PC-9 (cell line): ENCODE data around the gene NRG2. TPM values are rescaled to one million over a fixed set of nuclear protein-coding genes. Genes with fewer than 3 reads are reported as not detected.

Experiments used
- BruUV-seq: library from RNA; stranded (reverse); fragments of 400-500 nt; replicated peaks from 2 replicates; lab custom pipeline; 2021; lab: Mats Ljungman, UMichigan
- CTCF ChIA-PET: fragments of 300-600 bp; sonication (Branson Sonifier 250); formaldehyde crosslinking; loops from one replicate; lab custom pipeline; 2022; ENCODE audit warnings: antibody characterized with exemption; lab: Charles Lee
- POLR2A ChIA-PET: fragments of 300-600 bp; sonication (Branson Sonifier 250); formaldehyde crosslinking; loops from one replicate; lab custom pipeline; 2022; ENCODE audit warnings: antibody characterized with exemption; ENCODE audit not compliant: unreplicated experiment; lab: Charles Lee
- DNase-seq, 2 experiments: peaks; one replicate each; pipeline versions ENCODE4 v3.0.0 to v3.0.0-alpha.2; 2015 to 2022; ENCODE audit warnings: mixed read lengths in 1 of 2
- H2AFZ ChIP-seq: fragments of 200-600 bp; sonication (generic); 2 replicates; pipeline ENCODE4 v1.8.1; 2017; ENCODE audit warnings: antibody characterized with exemption
- H3F3A ChIP-seq: fragments of 200-600 bp; sonication (generic); 2 replicates; pipeline ENCODE4 v1.8.1; 2017; ENCODE audit warnings: antibody characterized with exemption, mild to moderate bottlenecking, low read depth; ENCODE audit not compliant: insufficient read depth
- H3K27ac ChIP-seq: fragments of 200-600 bp; sonication (generic); 2 replicates; pipeline ENCODE4 v1.6.1; 2016; ENCODE audit warnings: mixed run types
- H3K27me3 ChIP-seq: fragments of 200-600 bp; sonication (generic); 2 replicates; pipeline ENCODE4 v1.6.1; 2016; ENCODE audit warnings: low read depth, mixed run types; ENCODE audit not compliant: insufficient read depth
- H3K36me3 ChIP-seq: fragments of 200-600 bp; sonication (generic); 2 replicates; pipeline ENCODE4 v1.6.1; 2016; ENCODE audit warnings: low read depth, mixed run types
- H3K4me1 ChIP-seq: fragments of 200-600 bp; sonication (generic); replicated peaks from 2 replicates; pipeline ENCODE4 v1.6.1; 2016; ENCODE audit warnings: mixed run types; ENCODE audit not compliant: insufficient read depth
- H3K4me2 ChIP-seq: fragments of 200-600 bp; sonication (generic); 2 replicates; pipeline ENCODE4 v1.6.1; 2017; ENCODE audit warnings: mixed run types
- H3K4me3 ChIP-seq: fragments of 200-600 bp; sonication (generic); 2 replicates; pipeline ENCODE4 v1.6.1; 2016; ENCODE audit warnings: mixed run types
- H3K79me2 ChIP-seq: fragments of 200-600 bp; sonication (generic); 2 replicates; pipeline ENCODE4 v1.6.1; 2017; ENCODE audit warnings: low read depth, mixed run types
- H3K9me2 ChIP-seq: fragments of 200-600 bp; sonication (generic); 2 replicates; pipeline ENCODE4 v1.8.1; 2017; ENCODE audit warnings: mild to moderate bottlenecking; ENCODE audit not compliant: insufficient read depth
- H3K9me3 ChIP-seq: fragments of 200-600 bp; sonication (generic); 2 replicates; pipeline ENCODE4 v1.8.1; 2016; ENCODE audit warnings: low read depth; ENCODE audit not compliant: insufficient read depth
- H4K20me1 ChIP-seq: fragments of 200-600 bp; sonication (generic); 2 replicates; pipeline ENCODE4 v1.8.1; 2017; ENCODE audit not compliant: insufficient read depth
- EZH2 ChIP-seq: fragments of 200-600 bp; sonication (generic); IDR thresholded peaks from 2 replicates; pipeline ENCODE4 v1.8.0; 2017; ENCODE audit warnings: antibody characterized with exemption, low read depth
- intact Hi-C: fragments of 100-400 bp; cut with micrococcal nuclease; formaldehyde crosslinking; loops from one replicate; pipeline ENCODE4 v1.10.0; 2022; ENCODE audit not compliant: unreplicated experiment
- total RNA-seq: library from RNA; stranded (reverse); gene quantifications from 2 replicates; pipeline ENCODE4 v1.2.3, GENCODE V29; 2021
- TF ChIP-seq, protein P1 (sequence below): fragments of 200-600 bp; sonication (generic); conservative IDR thresholded peaks from 2 replicates; pipeline ENCODE4 v1.6.1; 2017; ENCODE audit warnings: mixed run types, antibody characterized with exemption, mild to moderate bottlenecking, moderate library complexity

NRG2 gene
- total RNA-seq, 1 experiment from 2014 or later = not detected

DNA sequence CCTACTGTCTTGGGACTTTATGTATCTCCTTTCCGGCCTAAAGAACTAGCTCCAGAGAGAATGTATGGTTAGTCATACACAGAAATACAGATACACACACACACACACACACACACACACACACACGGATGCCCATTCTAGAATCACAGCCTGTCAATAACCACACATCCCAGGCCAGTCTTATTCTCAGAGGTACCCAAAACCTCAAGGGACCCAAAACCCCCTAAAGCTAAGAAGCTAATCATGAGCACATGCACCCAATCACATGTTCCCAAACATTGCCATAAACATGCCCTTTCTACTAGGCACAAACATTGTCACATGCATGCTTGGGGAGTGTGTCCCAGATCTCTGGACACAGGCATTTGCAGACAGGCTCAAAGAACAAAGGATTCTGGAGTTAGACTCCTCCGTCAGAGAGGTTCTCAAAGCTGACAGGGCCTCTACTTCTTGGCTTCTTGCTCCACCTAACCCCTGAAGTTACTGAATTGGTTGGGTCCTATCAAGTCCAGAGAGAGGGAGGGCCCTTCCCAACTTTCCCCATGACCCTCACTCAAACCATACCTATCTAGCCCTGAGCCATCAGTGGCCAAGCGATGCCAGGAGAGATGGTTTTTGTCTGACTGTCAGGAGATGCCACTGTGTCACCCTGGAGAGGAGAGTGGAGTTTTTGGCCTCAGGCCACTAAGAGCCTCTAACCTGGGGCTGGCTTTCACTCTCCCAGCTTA lies 78.7 kb downstream of the NRG2 start:
- Histone ChIP-seq H3K27ac (no peak overlapping the region), H3K36me3 (no peaks in the 10 kb centered on the region), H3K4me1 (no peaks in the 10 kb centered on the region), H3K4me2 (no peak overlapping the region), H3K9me2 (no peaks in the 10 kb centered on the region), H3K4me3 (no peak overlapping the region), H3K9me3 (no peaks in the 10 kb centered on the region), H4K20me1 (no peaks in the 10 kb centered on the region), H2AFZ (no peak overlapping the region), H3K79me2 (no peaks in the 10 kb centered on the region), H3K27me3 (no peaks in the 10 kb centered on the region), H3F3A (no peaks in the 10 kb centered on the region)
- no TSS peak for BruUV-seq
- DNase-seq = no peak
- ChIA-PET POLR2A (no interaction called here), CTCF (interaction anchor here (0.7 kb wide), 1 partner anchor 8 kb away, joined by 3 read pairs; no protein-coding TSS in a partner anchor)
- intact Hi-C loops = loop anchor here (10.0 kb wide), 1 partner anchor 100 kb away; no protein-coding TSS in a partner anchor
- no peak for TF ChIP-seq EZH2
- TF ChIP-seq, protein P1, sequence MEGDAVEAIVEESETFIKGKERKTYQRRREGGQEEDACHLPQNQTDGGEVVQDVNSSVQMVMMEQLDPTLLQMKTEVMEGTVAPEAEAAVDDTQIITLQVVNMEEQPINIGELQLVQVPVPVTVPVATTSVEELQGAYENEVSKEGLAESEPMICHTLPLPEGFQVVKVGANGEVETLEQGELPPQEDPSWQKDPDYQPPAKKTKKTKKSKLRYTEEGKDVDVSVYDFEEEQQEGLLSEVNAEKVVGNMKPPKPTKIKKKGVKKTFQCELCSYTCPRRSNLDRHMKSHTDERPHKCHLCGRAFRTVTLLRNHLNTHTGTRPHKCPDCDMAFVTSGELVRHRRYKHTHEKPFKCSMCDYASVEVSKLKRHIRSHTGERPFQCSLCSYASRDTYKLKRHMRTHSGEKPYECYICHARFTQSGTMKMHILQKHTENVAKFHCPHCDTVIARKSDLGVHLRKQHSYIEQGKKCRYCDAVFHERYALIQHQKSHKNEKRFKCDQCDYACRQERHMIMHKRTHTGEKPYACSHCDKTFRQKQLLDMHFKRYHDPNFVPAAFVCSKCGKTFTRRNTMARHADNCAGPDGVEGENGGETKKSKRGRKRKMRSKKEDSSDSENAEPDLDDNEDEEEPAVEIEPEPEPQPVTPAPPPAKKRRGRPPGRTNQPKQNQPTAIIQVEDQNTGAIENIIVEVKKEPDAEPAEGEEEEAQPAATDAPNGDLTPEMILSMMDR = no peak

DNA sequence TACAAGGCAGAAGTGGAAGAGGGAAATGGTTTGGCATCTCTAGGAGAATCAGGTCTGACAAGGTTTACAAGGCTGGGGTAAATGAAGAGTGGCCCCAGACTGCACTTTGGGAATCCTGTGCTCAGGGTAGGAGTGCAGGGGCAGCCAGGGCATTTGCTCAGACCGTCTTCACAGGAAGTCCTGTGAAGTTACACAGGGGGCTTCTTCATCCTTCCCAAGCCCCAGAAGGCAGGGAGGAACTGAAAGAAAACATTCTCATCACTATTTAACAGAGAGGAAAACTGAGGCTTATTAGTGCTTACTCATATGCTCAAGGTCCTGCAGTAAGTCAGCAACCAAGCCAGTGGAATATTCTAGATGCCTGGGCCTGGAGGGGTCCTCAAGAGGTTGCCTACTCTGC lies 80.7 kb downstream of the NRG2 start:
- no peak for TF ChIP-seq EZH2
- TF ChIP-seq, protein P1 = no peak
- Histone ChIP-seq H3F3A (no peaks in the 10 kb centered on the region), H4K20me1 (no peaks in the 10 kb centered on the region), H3K27me3 (no peaks in the 10 kb centered on the region), H3K27ac (no peak overlapping the region), H3K79me2 (no peaks in the 10 kb centered on the region), H3K9me3 (no peaks in the 10 kb centered on the region), H3K4me3 (no peak overlapping the region), H3K9me2 (no peaks in the 10 kb centered on the region), H2AFZ (no peak overlapping the region), H3K4me1 (0 out of 2 replicates have a peak, but pooled peaks cover 7% of the 10 kb centered on the region), H3K36me3 (no peaks in the 10 kb centered on the region), H3K4me2 (no peak overlapping the region)
- CTCF ChIA-PET = no interaction called here
- intact Hi-C loops = loop anchor here (10.0 kb wide), 1 partner anchor 98 kb away; no protein-coding TSS in a partner anchor
- BruUV-seq = no TSS peak
- POLR2A ChIA-PET = no interaction called here
- DNase-seq = no peak

DNA sequence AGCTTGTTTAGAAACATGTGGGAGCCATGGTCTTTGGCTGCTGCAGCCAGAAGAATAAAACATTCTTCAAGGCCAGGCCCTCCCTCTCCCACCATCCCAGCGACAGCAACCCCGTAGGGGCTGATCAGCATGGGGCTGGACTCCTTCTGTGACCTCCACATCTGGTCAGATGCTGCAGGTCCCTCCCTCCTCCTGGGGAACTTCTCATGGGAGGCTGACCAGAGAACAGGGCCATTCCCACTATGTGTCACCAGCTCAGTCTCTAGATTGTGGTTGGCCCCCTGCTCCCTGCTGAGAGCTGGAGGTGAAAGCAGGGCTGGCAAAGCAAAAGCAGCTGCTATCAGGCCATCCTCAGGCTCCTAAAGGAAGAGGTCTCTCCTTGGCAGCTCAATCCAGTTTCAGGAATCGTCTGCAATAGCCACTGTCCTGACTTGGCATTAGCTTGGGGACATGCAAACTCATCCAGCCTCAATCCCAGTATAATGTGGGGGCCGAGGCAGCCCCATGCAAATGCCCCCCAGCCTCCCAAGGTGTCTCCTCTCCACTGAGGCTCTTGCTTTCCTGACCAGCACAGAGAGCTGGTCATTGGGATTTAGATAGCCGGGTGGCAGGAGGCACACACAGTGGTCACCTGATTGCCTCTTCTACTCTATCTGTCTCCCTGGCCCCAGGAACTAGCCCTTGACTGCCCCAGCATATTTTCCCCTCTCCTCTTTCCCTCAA lies 81.5 kb downstream of the NRG2 start:
- CTCF ChIA-PET = interaction anchor here (0.7 to 1.1 kb wide), 2 partner anchors 80 to 174 kb away, joined by 3 to 4 read pairs; no protein-coding TSS in a partner anchor
- peak in 1 of 2 experiments; percentile 52 for DNase-seq
- BruUV-seq = no TSS peak
- Histone ChIP-seq H3K36me3 (no peaks in the 10 kb centered on the region), H3K4me2 (no peak overlapping the region), H3K27me3 (no peaks in the 10 kb centered on the region), H3K4me1 (0 out of 2 replicates have a peak, but pooled peaks cover 7% of the 10 kb centered on the region), H3F3A (no peaks in the 10 kb centered on the region), H3K9me2 (no peaks in the 10 kb centered on the region), H3K9me3 (no peaks in the 10 kb centered on the region), H3K27ac (no peak overlapping the region), H3K79me2 (no peaks in the 10 kb centered on the region), H2AFZ (no peak overlapping the region), H4K20me1 (no peaks in the 10 kb centered on the region), H3K4me3 (no peak overlapping the region)
- POLR2A ChIA-PET = no interaction called here
- intact Hi-C loops = loop anchor here (10.0 kb wide), 1 partner anchor 97 kb away; no protein-coding TSS in a partner anchor
- no peak for TF ChIP-seq EZH2
- TF ChIP-seq, protein P1 = no peak
